SK-N-SH treated with all-trans-retinoic acid at 6 μM for 48 hours (cell line): ENCODE data around the gene TMEM263.

ENCODE experiments used
- BACH2 ChIP-seq: fragments of 250-450 bp; sonication (Bioruptor Pico); IDR thresholded peaks from 2 replicates; pipeline ENCODE4 v1.9.0; 2021; ENCODE audit warnings: mild to moderate bottlenecking, borderline replicate concordance
- ESRRG ChIP-seq: fragments of 250-450 bp; sonication (Bioruptor Pico); IDR thresholded peaks from 2 replicates; pipeline ENCODE4 v1.6.1; 2021; ENCODE audit warnings: mild to moderate bottlenecking
- PPARA ChIP-seq: fragments of 250-450 bp; sonication (Bioruptor Pico); IDR thresholded peaks from 2 replicates; pipeline ENCODE4 v1.5.0; 2020; ENCODE audit warnings: mild to moderate bottlenecking, borderline replicate concordance
- RARB ChIP-seq: fragments of 250-450 bp; sonication (Bioruptor Pico); IDR thresholded peaks from 2 replicates; pipeline ENCODE4 v1.8.0; 2021; ENCODE audit warnings: mild to moderate bottlenecking, moderate library complexity
- SNAI2 ChIP-seq: fragments of 250-450 bp; sonication (Bioruptor Pico); IDR thresholded peaks from 2 replicates; pipeline ENCODE4 v1.5.0; 2020; ENCODE audit warnings: mild to moderate bottlenecking, moderate library complexity
- ZC3H10 ChIP-seq: fragments of 250-450 bp; sonication (Bioruptor Pico); IDR thresholded peaks from 2 replicates; pipeline ENCODE4 v1.5.1; 2021; ENCODE audit warnings: mild to moderate bottlenecking, moderate library complexity
- ZFP3 ChIP-seq: fragments of 250-450 bp; sonication (Bioruptor Pico); IDR thresholded peaks from 2 replicates; pipeline ENCODE4 v1.5.0; 2020; ENCODE audit warnings: mild to moderate bottlenecking, moderate library complexity
- ZFP30 ChIP-seq: fragments of 450-650 bp; formaldehyde crosslinking; IDR thresholded peaks from 2 replicates; pipeline ENCODE4 v1.5.0; 2022; ENCODE audit warnings: mild to moderate bottlenecking, moderate library complexity
- ZNF565 ChIP-seq: fragments of 450-650 bp; formaldehyde crosslinking; conservative IDR thresholded peaks from 2 replicates; pipeline ENCODE4 v1.5.0; 2020; ENCODE audit warnings: low read depth, mild to moderate bottlenecking, moderate library complexity
- ZNF8 ChIP-seq: fragments of 450-650 bp; formaldehyde crosslinking; IDR thresholded peaks from 2 replicates; pipeline ENCODE4 v1.5.0; 2020; ENCODE audit warnings: mild to moderate bottlenecking, moderate library complexity
- TF ChIP-seq, protein P1 (sequence below): fragments of 250-450 bp; sonication (Bioruptor Pico); IDR thresholded peaks from 2 replicates; pipeline ENCODE4 v1.8.0; 2020; ENCODE audit warnings: mild to moderate bottlenecking, moderate library complexity, borderline replicate concordance
- TF ChIP-seq, protein P2 (sequence below): fragments of 250-450 bp; sonication (Bioruptor Pico); IDR thresholded peaks from 2 replicates; pipeline ENCODE4 v1.8.0; 2021; ENCODE audit warnings: low read depth, mild to moderate bottlenecking, moderate library complexity, borderline replicate concordance
- TF ChIP-seq, protein P3 (sequence below): fragments of 250-450 bp; sonication (Bioruptor Pico); IDR thresholded peaks from 2 replicates; pipeline ENCODE4 v1.5.1; 2020; ENCODE audit warnings: low read depth, mild to moderate bottlenecking, moderate library complexity

DNA sequence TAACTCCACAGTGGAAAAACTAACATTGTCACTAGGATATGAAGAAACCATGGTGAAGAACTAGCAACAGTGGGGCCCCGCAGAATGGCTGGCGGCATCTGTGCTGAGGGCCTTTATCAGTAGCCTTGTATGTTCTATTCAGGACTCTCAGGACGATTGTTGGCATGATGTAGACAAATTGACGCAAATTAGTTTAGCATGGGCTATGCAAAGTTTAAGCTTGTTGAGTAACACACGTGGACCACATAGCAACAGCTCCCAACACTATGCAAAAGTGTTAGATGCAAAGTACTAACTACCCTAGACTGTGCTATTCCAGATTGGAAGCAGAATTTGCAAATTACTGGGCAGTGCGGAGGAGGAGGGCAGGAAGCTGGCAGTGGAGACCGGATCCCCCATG, 38.2 kb upstream of the TMEM263 start:
- TF ChIP-seq, protein P1, sequence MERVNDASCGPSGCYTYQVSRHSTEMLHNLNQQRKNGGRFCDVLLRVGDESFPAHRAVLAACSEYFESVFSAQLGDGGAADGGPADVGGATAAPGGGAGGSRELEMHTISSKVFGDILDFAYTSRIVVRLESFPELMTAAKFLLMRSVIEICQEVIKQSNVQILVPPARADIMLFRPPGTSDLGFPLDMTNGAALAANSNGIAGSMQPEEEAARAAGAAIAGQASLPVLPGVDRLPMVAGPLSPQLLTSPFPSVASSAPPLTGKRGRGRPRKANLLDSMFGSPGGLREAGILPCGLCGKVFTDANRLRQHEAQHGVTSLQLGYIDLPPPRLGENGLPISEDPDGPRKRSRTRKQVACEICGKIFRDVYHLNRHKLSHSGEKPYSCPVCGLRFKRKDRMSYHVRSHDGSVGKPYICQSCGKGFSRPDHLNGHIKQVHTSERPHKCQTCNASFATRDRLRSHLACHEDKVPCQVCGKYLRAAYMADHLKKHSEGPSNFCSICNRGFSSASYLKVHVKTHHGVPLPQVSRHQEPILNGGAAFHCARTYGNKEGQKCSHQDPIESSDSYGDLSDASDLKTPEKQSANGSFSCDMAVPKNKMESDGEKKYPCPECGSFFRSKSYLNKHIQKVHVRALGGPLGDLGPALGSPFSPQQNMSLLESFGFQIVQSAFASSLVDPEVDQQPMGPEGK (CRISPR knock-in tag) = no peak
- no peak for TF ChIP-seq ZFP30 (CRISPR knock-in tag)
- TF ChIP-seq SNAI2 (CRISPR knock-in tag) = no peak
- no peak for TF ChIP-seq ZNF565 (CRISPR knock-in tag)
- TF ChIP-seq ZC3H10 = no peak
- no peak for TF ChIP-seq RARB (CRISPR knock-in tag)
- TF ChIP-seq ZFP3 = no peak
- no peak for TF ChIP-seq PPARA
- TF ChIP-seq, protein P2, sequence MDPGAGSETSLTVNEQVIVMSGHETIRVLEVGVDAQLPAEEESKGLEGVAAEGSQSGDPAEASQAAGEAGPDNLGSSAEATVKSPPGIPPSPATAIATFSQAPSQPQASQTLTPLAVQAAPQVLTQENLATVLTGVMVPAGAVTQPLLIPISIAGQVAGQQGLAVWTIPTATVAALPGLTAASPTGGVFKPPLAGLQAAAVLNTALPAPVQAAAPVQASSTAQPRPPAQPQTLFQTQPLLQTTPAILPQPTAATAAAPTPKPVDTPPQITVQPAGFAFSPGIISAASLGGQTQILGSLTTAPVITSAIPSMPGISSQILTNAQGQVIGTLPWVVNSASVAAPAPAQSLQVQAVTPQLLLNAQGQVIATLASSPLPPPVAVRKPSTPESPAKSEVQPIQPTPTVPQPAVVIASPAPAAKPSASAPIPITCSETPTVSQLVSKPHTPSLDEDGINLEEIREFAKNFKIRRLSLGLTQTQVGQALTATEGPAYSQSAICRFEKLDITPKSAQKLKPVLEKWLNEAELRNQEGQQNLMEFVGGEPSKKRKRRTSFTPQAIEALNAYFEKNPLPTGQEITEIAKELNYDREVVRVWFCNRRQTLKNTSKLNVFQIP = no peak
- no peak for TF ChIP-seq BACH2 (CRISPR knock-in tag)
- TF ChIP-seq, protein P3, sequence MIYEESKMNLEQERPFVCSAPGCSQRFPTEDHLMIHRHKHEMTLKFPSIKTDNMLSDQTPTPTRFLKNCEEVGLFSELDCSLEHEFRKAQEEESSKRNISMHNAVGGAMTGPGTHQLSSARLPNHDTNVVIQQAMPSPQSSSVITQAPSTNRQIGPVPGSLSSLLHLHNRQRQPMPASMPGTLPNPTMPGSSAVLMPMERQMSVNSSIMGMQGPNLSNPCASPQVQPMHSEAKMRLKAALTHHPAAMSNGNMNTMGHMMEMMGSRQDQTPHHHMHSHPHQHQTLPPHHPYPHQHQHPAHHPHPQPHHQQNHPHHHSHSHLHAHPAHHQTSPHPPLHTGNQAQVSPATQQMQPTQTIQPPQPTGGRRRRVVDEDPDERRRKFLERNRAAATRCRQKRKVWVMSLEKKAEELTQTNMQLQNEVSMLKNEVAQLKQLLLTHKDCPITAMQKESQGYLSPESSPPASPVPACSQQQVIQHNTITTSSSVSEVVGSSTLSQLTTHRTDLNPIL (CRISPR knock-in tag) = no peak
- TF ChIP-seq ZNF8 (CRISPR knock-in tag) = no peak
- no peak for TF ChIP-seq ESRRG (CRISPR knock-in tag)
